NT2/D1 (cell line): ENCODE measurements around the gene DCDC2B.
A peak's percentile ranks its signal among the peaks of the same experiment; 100 is the strongest.

Source experiments
- DNase-seq: peaks from one replicate; pipeline ENCODE4 v3.0.0-alpha.2; 2011; ENCODE audit warnings: low read depth, low spot score
- H3K27me3 ChIP-seq: 2 replicates; pipeline ENCODE4 v1.6.0; 2011; ENCODE audit warnings: mild to moderate bottlenecking; ENCODE audit not compliant: insufficient read length, insufficient read depth
- H3K36me3 ChIP-seq: 2 replicates; pipeline ENCODE4 v1.6.1; 2011; ENCODE audit warnings: mild to moderate bottlenecking, low read length, mixed read lengths; ENCODE audit not compliant: insufficient read depth, insufficient read length
- H3K4me1 ChIP-seq: 2 replicates; pipeline ENCODE4 v1.5.1; 2011; ENCODE audit not compliant: insufficient read depth, insufficient read length
- H3K4me3 ChIP-seq: 2 replicates; pipeline ENCODE4 v1.5.1; 2011; ENCODE audit warnings: low read depth; ENCODE audit not compliant: insufficient read length
- H3K9ac ChIP-seq: 2 replicates; pipeline ENCODE4 v1.6.0; 2011; ENCODE audit warnings: low read depth; ENCODE audit not compliant: insufficient read length
- H3K9me3 ChIP-seq: 2 replicates; pipeline ENCODE4 v1.5.1; 2011; ENCODE audit warnings: mild to moderate bottlenecking, low read length; ENCODE audit not compliant: insufficient read depth
- SUZ12 ChIP-seq: IDR thresholded peaks from 2 replicates; pipeline ENCODE4 v1.6.1; 2011; ENCODE audit not compliant: insufficient read length, insufficient read depth; ENCODE audit errors: extremely low read depth
- YY1 ChIP-seq: IDR thresholded peaks from 2 replicates; pipeline ENCODE4 v1.6.1; 2011; ENCODE audit not compliant: insufficient read length, insufficient read depth
- ZNF274 ChIP-seq: IDR thresholded peaks from 2 replicates; pipeline ENCODE4 v1.6.1; 2011; ENCODE audit warnings: mild to moderate bottlenecking, low read depth, low read length

Gene DCDC2B

GRCh38 chr1:32242341-32242851 is 33.5 kb downstream of the DCDC2B start:
- no peaks in the 10 kb centered on the region for H3K9me3 ChIP-seq
- no peak overlapping the region for H3K4me3 ChIP-seq
- peaks cover 14% of the 10 kb centered on the region for H3K4me1 ChIP-seq
- peaks cover 4% of the 10 kb centered on the region for H3K36me3 ChIP-seq
- no peaks in the 10 kb centered on the region for H3K27me3 ChIP-seq
- TF ChIP-seq YY1 (no peak), ZNF274 (no peak)
- DNase-seq: no peak
- H3K9ac ChIP-seq: peak overlapping the region; percentile 46

- TF ChIP-seq SUZ12: no peak
- H3K4me3 ChIP-seq: no peak within 1 kb of the TSS
- peaks cover 42% of the 10 kb centered on the region for H3K4me1 ChIP-seq
- H3K27me3 ChIP-seq: no peaks in the 10 kb centered on the region
- H3K36me3 ChIP-seq: no peaks in the 10 kb centered on the region
- DNase-seq: no peak
- no peaks in the 10 kb centered on the region for H3K9me3 ChIP-seq
- H3K9ac ChIP-seq: peak within 1 kb of the TSS; percentile 38
Observed at GRCh38 chr1:32246888-32247273, 38.0 kb downstream of the DCDC2B start, which contains the start of gene FAM167B. FAM167B (plus strand) TSS chr1:32247222; CDS start chr1:32247422, 200 bp downstream.

- H3K4me1 ChIP-seq: peaks cover 40% of the 10 kb centered on the region
- no peak for DNase-seq
- no peaks in the 10 kb centered on the region for H3K9me3 ChIP-seq
- no peaks in the 10 kb centered on the region for H3K36me3 ChIP-seq
- no peak overlapping the region for H3K4me3 ChIP-seq
- TF ChIP-seq SUZ12 (no peak), YY1 (no peak), ZNF274 (no peak)
- H3K9ac ChIP-seq: peak overlapping the region; percentile 38
- no peaks in the 10 kb centered on the region for H3K27me3 ChIP-seq
Observed at GRCh38 chr1:32247452-32247851, 38.6 kb downstream of the DCDC2B start.

GRCh38 chr1:32247983-32248889 is 39.3 kb downstream of the DCDC2B start:
- Histone ChIP-seq H3K4me3 (peak overlapping the region; percentile 31), H3K27me3 (no peaks in the 10 kb centered on the region), H3K9ac (peak overlapping the region; percentile 53), H3K36me3 (no peaks in the 10 kb centered on the region), H3K4me1 (peaks cover 38% of the 10 kb centered on the region), H3K9me3 (no peaks in the 10 kb centered on the region)
- DNase-seq: peak; percentile 90
- TF ChIP-seq SUZ12 (no peak), YY1 (no peak)

- peaks cover 38% of the 10 kb centered on the region for H3K4me1 ChIP-seq
- no peak for DNase-seq
- no peak overlapping the region for H3K4me3 ChIP-seq
- no peaks in the 10 kb centered on the region for H3K27me3 ChIP-seq
- H3K36me3 ChIP-seq: no peaks in the 10 kb centered on the region
- TF ChIP-seq ZNF274 (no peak), YY1 (no peak), SUZ12 (no peak)
- H3K9ac ChIP-seq: peak overlapping the region; percentile 23
- H3K9me3 ChIP-seq: no peaks in the 10 kb centered on the region
Observed at GRCh38 chr1:32249831-32250525, 41.1 kb downstream of the DCDC2B start.

GRCh38 chr1:32250893-32251716 is 42.2 kb downstream of the DCDC2B start, which contains the start of gene LCK:
LCK (plus strand) TSS chr1:32251265; CDS start chr1:32274330, 23,065 bp downstream.
- no peak for TF ChIP-seq YY1
- no peak for TF ChIP-seq ZNF274
- TF ChIP-seq SUZ12: no peak
- peaks cover 38% of the 10 kb centered on the region for H3K4me1 ChIP-seq
- H3K36me3 ChIP-seq: no peaks in the 10 kb centered on the region
- no peak for DNase-seq
- no peak within 1 kb of the TSS for H3K4me3 ChIP-seq
- H3K9me3 ChIP-seq: no peaks in the 10 kb centered on the region
- no peaks in the 10 kb centered on the region for H3K27me3 ChIP-seq
- peak within 1 kb of the TSS; percentile 23 for H3K9ac ChIP-seq
